ENCODE measurements around the gene ZNF35. TPM values are rescaled to one million over a fixed set of nuclear protein-coding genes. Genes with fewer than 3 reads are reported as not detected.

ZNF35 gene
- total and polyA plus RNA-seq, 10 of the 15 experiments (the other 5 are each of a cell fraction or from before 2014, with no cell fraction given) = 9.3 to 21.1 (median 13.4) TPM

- TF ChIP-seq BCL3 (IDR thresholded peaks at IDR 0.05; ENCODE audit: borderline replicate concordance, insufficient read depth, low read depth, low read length, poor library complexity, severe bottlenecking) (peak; percentile 80), IRF3 (IDR thresholded peaks at IDR 0.05) (no peak), SREBF2 (IDR thresholded peaks at IDR 0.05; ENCODE audit: low read length) (0 out of 2 replicates have a peak, but pooled peaks have one; percentile 22), ATF7 (IDR thresholded peaks at IDR 0.05; ENCODE audit: low read depth) (no peak), NR2F1 (conservative IDR thresholded peaks at IDR 0.05) (no peak), BRCA1 (IDR thresholded peaks at IDR 0.05; ENCODE audit: low read depth, low read length) (no peak), CBX5 (IDR thresholded peaks at IDR 0.05; ENCODE audit: low read depth) (no peak; the same call in 1 of the 2 replicates), MTA3 (IDR thresholded peaks at IDR 0.05; ENCODE audit: borderline replicate concordance, low read length) (no peak; the same call in 1 of the 2 replicates), HCFC1 (IDR thresholded peaks at IDR 0.05; ENCODE audit: low read length) (peak; percentile 73), RFX5 (IDR thresholded peaks at IDR 0.05; ENCODE audit: low read depth, low read length) (no peak), EGR1 (IDR thresholded peaks at IDR 0.05; ENCODE audit: borderline replicate concordance in 1 of 2, low read depth in 2 of 2, low read length in 2 of 2) (peak; percentile 21 to 71), ZNF24 (IDR thresholded peaks at IDR 0.05) (no peak), YY1 (IDR thresholded peaks at IDR 0.05; ENCODE audit: low read depth, low read length) (peak; percentile 87), SIN3A (IDR thresholded peaks at IDR 0.05; ENCODE audit: low read depth, low read length) (peak; percentile 44; the same call in 1 of the 2 replicates), RCOR1 (conservative IDR thresholded peaks at IDR 0.05; ENCODE audit: low read depth, low read length) (no peak), JUND (IDR thresholded peaks at IDR 0.05; ENCODE audit: low read depth, low read length) (no peak), ELK1 (IDR thresholded peaks at IDR 0.05; ENCODE audit: low read depth, low read length) (peak; percentile 88), E2F8 (IDR thresholded peaks at IDR 0.05; ENCODE audit: low read depth, partially characterized antibody) (no peak), MYB (IDR thresholded peaks at IDR 0.05; ENCODE audit: borderline replicate concordance, low read depth, low read length) (no peak), PKNOX1 (IDR thresholded peaks at IDR 0.05) (peak; percentile 25; the same call in 1 of the 2 replicates), USF1 (IDR thresholded peaks at IDR 0.05; ENCODE audit: borderline replicate concordance, extremely low read length, insufficient read depth, low read depth, low read length) (no peak)
These were observed at the start of gene ZNF35 (continued) for GRCh38 chr3:44648564-44649229.
